Astrocyte (in vitro differentiated cells and primary cell): ENCODE results near the gene SLC7A8. TPM values are rescaled to one million over a fixed set of nuclear protein-coding genes. Genes with fewer than 3 reads are reported as not detected.
A peak's percentile ranks its signal among the peaks of the same experiment; 100 is the strongest.

Experiments
- DNase-seq: peaks from one replicate; pipeline ENCODE4 v3.0.0-alpha.2; 2010; ENCODE audit warnings: low read depth
- FAIRE-seq: peaks from 2 replicates; lab custom pipeline; 2011; peaks lifted over from hg19 to GRCh38; lab: Jason Lieb, UNC
- H2AFZ ChIP-seq: 2 replicates; pipeline ENCODE4 v1.6.0; 2012; ENCODE audit warnings: low read depth, low read length, inconsistent platforms
- H3K27ac ChIP-seq: 2 replicates; pipeline ENCODE4 v1.5.1; 2011; ENCODE audit warnings: low read depth, low read length, inconsistent platforms
- H3K27me3 ChIP-seq: 2 replicates; pipeline ENCODE4 v1.6.0; 2011; ENCODE audit warnings: low read length, inconsistent platforms; ENCODE audit not compliant: insufficient read depth
- H3K36me3 ChIP-seq: 2 replicates; pipeline ENCODE4 v1.5.1; 2011; ENCODE audit warnings: low read length, inconsistent platforms; ENCODE audit not compliant: insufficient read depth
- H3K4me1 ChIP-seq: 2 replicates; pipeline ENCODE4 v1.5.1; 2011; ENCODE audit warnings: low read length, inconsistent platforms; ENCODE audit not compliant: insufficient read depth
- H3K4me2 ChIP-seq: 2 replicates; pipeline ENCODE4 v1.6.0; 2012; ENCODE audit warnings: low read length, inconsistent platforms
- H3K4me3 ChIP-seq: 2 replicates; pipeline ENCODE4 v1.5.1; 2011; ENCODE audit warnings: low read depth, mild to moderate bottlenecking, low read length, inconsistent platforms; ENCODE audit not compliant: insufficient read depth
- H3K79me2 ChIP-seq: 2 replicates; pipeline ENCODE4 v1.6.0; 2012; ENCODE audit warnings: mild to moderate bottlenecking, low read length, inconsistent platforms; ENCODE audit not compliant: insufficient read depth
- H3K9ac ChIP-seq: 2 replicates; pipeline ENCODE4 v1.6.0; 2012; ENCODE audit warnings: mild to moderate bottlenecking, low read length, inconsistent platforms
- H3K9me3 ChIP-seq: 2 replicates; pipeline ENCODE4 v1.5.1; 2012; ENCODE audit warnings: low read depth, mild to moderate bottlenecking, low read length, inconsistent platforms; ENCODE audit not compliant: insufficient read depth
- H4K20me1 ChIP-seq: 2 replicates; pipeline ENCODE4 v1.6.0; 2012; ENCODE audit warnings: low read length, inconsistent platforms; ENCODE audit not compliant: insufficient read depth
- H3K27ac Mint-ChIP-seq: one replicate; pipeline ENCODE4 v1.8.0; 2021; ENCODE audit warnings: mild to moderate bottlenecking, mixed read lengths; ENCODE audit not compliant: unreplicated experiment
- H3K27me3 Mint-ChIP-seq: one replicate; pipeline ENCODE4 v1.8.0; 2021; ENCODE audit warnings: low read depth, mixed read lengths; ENCODE audit not compliant: unreplicated experiment
- H3K36me3 Mint-ChIP-seq: one replicate; pipeline ENCODE4 v1.8.0; 2021; ENCODE audit warnings: low read depth, mixed read lengths; ENCODE audit not compliant: unreplicated experiment
- H3K4me1 Mint-ChIP-seq: one replicate; pipeline ENCODE4 v1.8.0; 2021; ENCODE audit warnings: low read depth, mixed read lengths; ENCODE audit not compliant: unreplicated experiment
- H3K4me3 Mint-ChIP-seq: one replicate; pipeline ENCODE4 v1.8.0; 2021; ENCODE audit warnings: mild to moderate bottlenecking, moderate library complexity, mixed read lengths; ENCODE audit not compliant: unreplicated experiment
- H3K9me3 Mint-ChIP-seq: one replicate; pipeline ENCODE4 v1.8.0; 2021; ENCODE audit warnings: mild to moderate bottlenecking, mixed read lengths; ENCODE audit not compliant: unreplicated experiment
- CTCF ChIP-seq: IDR thresholded peaks from 2 replicates; pipeline ENCODE4 v1.5.1; 2011; ENCODE audit warnings: low read depth, mild to moderate bottlenecking, inconsistent platforms, low read length, moderate library complexity; ENCODE audit not compliant: insufficient read depth
- EZH2 ChIP-seq: IDR thresholded peaks from 2 replicates; pipeline ENCODE4 v1.6.1; 2012; ENCODE audit warnings: mild to moderate bottlenecking, low read length, inconsistent platforms; ENCODE audit not compliant: insufficient read depth
- total RNA-seq: library from RNA; stranded (reverse); gene quantifications from 2 replicates; pipeline ENCODE4 v1.2.1, GENCODE V29; 2021

The SLC7A8 gene
- total RNA-seq, 1 donor from 2014 or later, result 6.5 TPM

GRCh38 chr14:23186913-23187654 lies 3.6 kb upstream of the SLC7A8 start:
- Mint-ChIP-seq H3K27ac (no peak overlapping the region), H3K27me3 (peaks cover 6% of the 10 kb centered on the region), H3K36me3 (no peaks in the 10 kb centered on the region), H3K9me3 (peaks cover 1% of the 10 kb centered on the region), H3K4me1 (peaks cover 4% of the 10 kb centered on the region), H3K4me3 (no peak overlapping the region)
- peak; percentile 87 for TF ChIP-seq CTCF
- no peak for TF ChIP-seq EZH2
- Histone ChIP-seq H3K27me3 (peaks cover 14% of the 10 kb centered on the region), H3K4me1 (peaks cover 15% of the 10 kb centered on the region), H2AFZ (no peak overlapping the region), H3K9ac (no peak overlapping the region), H3K79me2 (no peaks in the 10 kb centered on the region), H3K9me3 (no peaks in the 10 kb centered on the region), H4K20me1 (no peaks in the 10 kb centered on the region), H3K4me2 (no peak overlapping the region), H3K36me3 (no peaks in the 10 kb centered on the region), H3K27ac (no peak overlapping the region), H3K4me3 (no peak overlapping the region)
- FAIRE-seq, result no peak
- DNase-seq, result peak; percentile 43

GRCh38 chr14:23185063-23185462 lies 1.6 kb upstream of the SLC7A8 start:
- no peaks in the 10 kb centered on the region for H3K9me3 ChIP-seq

More at GRCh38 chr14:23185063-23185462, 1.6 kb upstream of the SLC7A8 start:
- H3K27me3 Mint-ChIP-seq, result peaks cover 4% of the 10 kb centered on the region
- H3K36me3 Mint-ChIP-seq, result no peaks in the 10 kb centered on the region
- H3K4me1 ChIP-seq, result peaks cover 15% of the 10 kb centered on the region
- H3K4me2 ChIP-seq, result no peak overlapping the region
- no peak overlapping the region for H3K27ac ChIP-seq
- H3K9ac ChIP-seq, result no peak overlapping the region
- no peak overlapping the region for H3K4me3 ChIP-seq
- no peak for DNase-seq
- H3K36me3 ChIP-seq, result no peaks in the 10 kb centered on the region
- H3K79me2 ChIP-seq, result no peaks in the 10 kb centered on the region
- no peak overlapping the region for H2AFZ ChIP-seq
- peaks cover 7% of the 10 kb centered on the region for H3K4me1 Mint-ChIP-seq
- H3K4me3 Mint-ChIP-seq, result no peak overlapping the region
- peaks cover 29% of the 10 kb centered on the region for H3K27me3 ChIP-seq
- no peak for FAIRE-seq
- no peak overlapping the region for H3K27ac Mint-ChIP-seq
- no peaks in the 10 kb centered on the region for H3K9me3 Mint-ChIP-seq
- TF ChIP-seq EZH2 (no peak), CTCF (no peak)
- no peaks in the 10 kb centered on the region for H4K20me1 ChIP-seq
